K562 (cell line): ENCODE results near the gene INO80C. TPM values are rescaled to one million over a fixed set of nuclear protein-coding genes. Genes with fewer than 3 reads are reported as not detected.

Experiments used
- ARID1B ChIP-seq: fragments of 450-650 bp; IDR thresholded peaks from 2 replicates; pipeline ENCODE4 v1.6.1; 2016; ENCODE audit warnings: antibody characterized with exemption, mild to moderate bottlenecking, inconsistent platforms
- BDP1 ChIP-seq: IDR thresholded peaks from 3 replicates; pipeline ENCODE4 v1.6.1; 2011; ENCODE audit not compliant: insufficient read length, insufficient read depth
- CBFB ChIP-seq: sonication (generic); formaldehyde crosslinking; IDR thresholded peaks from 2 replicates; pipeline ENCODE4 v1.4.0; 2020; ENCODE audit warnings: mild to moderate bottlenecking, missing genetic modification reagents
- FOSL1 ChIP-seq: fragments of 200-800 bp; sonication (Bioruptor generic); conservative IDR thresholded peaks from 2 replicates; pipeline ENCODE4 v1.6.1; 2016; ENCODE audit warnings: missing genetic modification characterization, missing compliant biosample characterization
- JUND ChIP-seq, 2 experiments: IDR thresholded peaks; 2 replicates in 1 of 2; 3 replicates in 1 of 2; pipeline ENCODE4 v1.6.1; 2011; ENCODE audit warnings: borderline replicate concordance in 2 of 2, low read depth in 2 of 2, low read length in 2 of 2, improper control_type of control experiment in 1 of 2, missing biosample characterization in 1 of 2, missing genetic modification characterization in 1 of 2, missing genetic modification reagents in 1 of 2
- KDM5B ChIP-seq: fragments of 200-600 bp; sonication (generic); IDR thresholded peaks from 2 replicates; pipeline ENCODE4 v1.6.1; 2012; ENCODE audit warnings: low read depth, mild to moderate bottlenecking, moderate library complexity, low read length, control low read depth, inconsistent platforms; ENCODE audit not compliant: insufficient replicate concordance
- MAFG ChIP-seq: fragments of 450-650 bp; conservative IDR thresholded peaks from 2 replicates; pipeline ENCODE4 v1.6.1; 2016; ENCODE audit warnings: missing genetic modification characterization, missing compliant biosample characterization
- MXI1 ChIP-seq: IDR thresholded peaks from 2 replicates; pipeline ENCODE4 v1.6.1; 2011; ENCODE audit warnings: low read depth, mild to moderate bottlenecking, improper control_type of control experiment, low read length
- PHF21A ChIP-seq: fragments of 450-650 bp; IDR thresholded peaks from 2 replicates; pipeline ENCODE4 v1.6.1; 2017; ENCODE audit warnings: low read depth, borderline replicate concordance
- PREB ChIP-seq: sonication (generic); formaldehyde crosslinking; IDR thresholded peaks from 2 replicates; pipeline ENCODE4 v1.8.1; 2023; ENCODE audit warnings: mild to moderate bottlenecking, missing genetic modification reagents
- PRMT5 ChIP-seq: sonication (generic); formaldehyde crosslinking; IDR thresholded peaks from 2 replicates; pipeline ENCODE4 v1.5.0; 2020; ENCODE audit warnings: missing genetic modification reagents
- PTRF ChIP-seq: fragments of 450-650 bp; IDR thresholded peaks from 2 replicates; pipeline ENCODE4 v1.6.1; 2016; ENCODE audit warnings: mild to moderate bottlenecking, missing genetic modification characterization, missing compliant biosample characterization
- RCOR1 ChIP-seq, 2 experiments: IDR thresholded peaks; 2 replicates each; pipeline ENCODE4 v1.6.1; 2012; ENCODE audit warnings: low read depth in 2 of 2, low read length in 2 of 2, borderline replicate concordance in 1 of 2, improper control_type of control experiment in 1 of 2
- SAFB2 ChIP-seq: fragments of 200-400 bp; formaldehyde crosslinking; IDR thresholded peaks from 2 replicates; pipeline ENCODE4 v1.6.1; 2018; ENCODE audit warnings: borderline replicate concordance, low read length, low read depth, moderate library complexity; ENCODE audit not compliant: severe bottlenecking
- SMARCA4 ChIP-seq: fragments of 450-650 bp; IDR thresholded peaks from 2 replicates; pipeline ENCODE4 v1.6.1; 2016
- SP2 ChIP-seq: IDR thresholded peaks from 2 replicates; pipeline ENCODE4 v1.6.1; 2011; ENCODE audit warnings: mild to moderate bottlenecking, low read depth, low read length, moderate library complexity; ENCODE audit not compliant: poor library complexity, severe bottlenecking; ENCODE audit errors: extremely low read depth
- SPI1 ChIP-seq: IDR thresholded peaks from 2 replicates; pipeline ENCODE4 v1.6.1; 2011; ENCODE audit warnings: low read depth, low read length, control low read depth, borderline replicate concordance
- SRF ChIP-seq, 2 experiments: fragments of 250-450, 450-650 bp in 1 of 2; sonication (Bioruptor Pico) in 1 of 2; sonication (generic) in 1 of 2; formaldehyde crosslinking; IDR thresholded peaks; 2 replicates each; pipeline versions ENCODE4 v1.5.0 to v1.5.1; 2020 to 2022; ENCODE audit warnings: mild to moderate bottlenecking in 1 of 2, missing genetic modification reagents in 1 of 2
- TAL1 ChIP-seq: fragments of 450-650 bp; IDR thresholded peaks from 2 replicates; pipeline ENCODE4 v1.6.1; 2016; ENCODE audit warnings: mild to moderate bottlenecking
- USF1 ChIP-seq: sonication (generic); formaldehyde crosslinking; IDR thresholded peaks from 2 replicates; pipeline ENCODE4 v1.9.0; 2022; ENCODE audit warnings: mild to moderate bottlenecking, missing genetic modification reagents
- YY1 ChIP-seq, 3 experiments: IDR thresholded peaks; 2 replicates each; pipeline ENCODE4 v1.6.1; 2011; ENCODE audit warnings: low read length in 2 of 3, mild to moderate bottlenecking in 2 of 3, moderate library complexity in 2 of 3, borderline replicate concordance in 1 of 3, control low read depth in 1 of 3, low read depth in 1 of 3; ENCODE audit not compliant: insufficient read depth in 3 of 3, insufficient replicate concordance in 2 of 3, control insufficient read depth in 1 of 3, insufficient read length in 1 of 3; ENCODE audit errors: extremely low read depth in 1 of 3
- ZNF121 ChIP-seq: sonication (generic); formaldehyde crosslinking; conservative IDR thresholded peaks from 2 replicates; pipeline ENCODE4 v1.8.0; 2022; ENCODE audit warnings: missing genetic modification reagents
- ZNF124 ChIP-seq: sonication (generic); formaldehyde crosslinking; IDR thresholded peaks from 2 replicates; pipeline ENCODE4 v1.8.1; 2022; ENCODE audit warnings: missing genetic modification reagents
- ZNF583 ChIP-seq: fragments of 250-450 bp; sonication (Bioruptor Pico); IDR thresholded peaks from 2 replicates; pipeline ENCODE4 v1.4.0; 2020
- ZNF644 ChIP-seq: fragments of 200-800 bp; sonication (Bioruptor generic); IDR thresholded peaks from 2 replicates; pipeline ENCODE4 v1.6.1; 2016; ENCODE audit warnings: low read depth, missing genetic modification characterization, missing compliant biosample characterization
- polyA plus RNA-seq, 8 experiments: library from polyadenylated mRNA; depleted of rRNA in 4 of 8; stranded (reverse) in 5 of 8; unstranded in 3 of 8; fragments of >200 nt; fragmentation: Nextera tagmentation in 2 of 8; fragmentation: Illumina TruSeq in 1 of 8; extraction: Ambion mirVana in 2 of 8; extraction: Trizol in 1 of 8; gene quantifications; 2 replicates each; pipeline versions ENCODE4 v1.2.1 to v1.2.3, GENCODE V29; 2011 to 2014; ENCODE audit warnings: inconsistent platforms in 1 of 8, missing spikeins in 1 of 8
- total RNA-seq, 7 experiments: library from RNA; depleted of rRNA in 6 of 7; stranded (reverse); fragments of >200 nt in 6 of 7; fragmentation: Illumina TruSeq in 2 of 7; extraction: Trizol in 2 of 7; gene quantifications; 2 replicates each; pipeline versions ENCODE4 v1.2.1 to v1.2.3, GENCODE V29; 2011 to 2021; ENCODE audit warnings: low replicate concordance in 1 of 7

The INO80C gene
- total and polyA plus RNA-seq, 9 of the 15 experiments (the other 6 are each of a cell fraction or from before 2014, with no cell fraction given) = 14.3 to 53.3 (median 46.6) TPM

GRCh38 chr18:35464831-35465279, 32.9 kb downstream of the INO80C start (continued):
- TF ChIP-seq TAL1 (peak; percentile 60), SAFB2 (no peak), PRMT5 (CRISPR knock-in tag) (no peak), PREB (no peak), BDP1 (no peak), KDM5B (no peak), USF1 (CRISPR knock-in tag) (no peak), JUND (IDR thresholded peaks at IDR 0.05; ENCODE audit: borderline replicate concordance, low read depth, low read length) (peak; percentile 66; the same call in 1 of the 2 replicates), JUND (tag; IDR thresholded peaks at IDR 0.05; ENCODE audit: borderline replicate concordance, low read depth, low read length) (no peak), PTRF (tag) (no peak), ZNF121 (no peak), ZNF644 (tag) (no peak), ZNF124 (CRISPR knock-in tag) (no peak), CBFB (CRISPR knock-in tag) (no peak), MAFG (tag) (no peak), PHF21A (no peak), SMARCA4 (peak; percentile 69), FOSL1 (peak; percentile 79), SP2 (no peak), SPI1 (peak; percentile 90), SRF (CRISPR knock-in tag; IDR thresholded peaks at IDR 0.05) (no peak), ARID1B (peak; percentile 83), ZNF583 (CRISPR knock-in tag) (no peak), YY1 (IDR thresholded peaks at IDR 0.05; ENCODE audit: borderline replicate concordance in 1 of 3, control insufficient read depth in 1 of 3, extremely low read depth in 1 of 3, insufficient read depth in 3 of 3, insufficient read length in 1 of 3, insufficient replicate concordance in 2 of 3, low read depth in 1 of 3, low read length in 2 of 3) (no peak), MXI1 (no peak), RCOR1 (IDR thresholded peaks at IDR 0.05; ENCODE audit: borderline replicate concordance in 1 of 2, low read depth in 2 of 2, low read length in 2 of 2) (peak in 1 of 2 experiments; percentile 46; a peak in 1 of 4 replicates)
